Spinal cord (tissue), 4 donors: ENCODE data around the gene PRICKLE2. TPM values are rescaled to one million over a fixed set of nuclear protein-coding genes. Genes with fewer than 3 reads are reported as not detected.

Source experiments
- polyA plus RNA-seq, 2 donors: library from polyadenylated mRNA; unstranded; fragments of 120-200 nt; gene quantifications; one replicate each; pipeline ENCODE4 v1.2.1, GENCODE V29; 2013; ENCODE audit not compliant: insufficient read length in 2 of 2
- small RNA-seq: library from RNA; depleted of rRNA; stranded (forward); fragments of <200 nt; gene quantifications from one replicate; pipeline ENCODE3, GENCODE V24; 2014; ENCODE audit warnings: low replicate concordance
- total RNA-seq, 2 donors: library from RNA; depleted of rRNA in 1 of 2; stranded (reverse); fragments of 120-200 nt in 1 of 2; fragments of >200 nt in 1 of 2; gene quantifications; one replicate each; pipeline versions ENCODE4 v1.2.3 to v1.2.4, GENCODE V29; 2013 to 2014

Gene PRICKLE2
- total and polyA plus RNA-seq, 4 donors, result 24.2 to 51.3 (median 27.3) TPM

Small RNAs within 50 kb of the gene (small RNA-seq; reads per million reads assigned to genes)
- 0.06 reads per million for gene RF00012

Other genes with a start within 250 kb of the PRICKLE2 start
- 10 to 100 TPM; 71.0 to 87.2 TPM for gene PSMD6, start 202.0 kb downstream of the PRICKLE2 start, total RNA-seq
- 100 to 1,000 TPM in 1 of 2 donors, 10 to 100 TPM in 1; 88.3 to 101 TPM for gene PSMD6, start 202.0 kb downstream of the PRICKLE2 start, polyA plus RNA-seq